Activated CD8-positive, alpha-beta memory T cell treated with anti-CD3 and anti-CD28 coated beads for 4 hours (primary cell): Measurements from ENCODE around the gene FAF1.
"Not testable (repeated sequence)": the region's sequence is repeated elsewhere in the genome, so short reads cannot be mapped to it uniquely, and the experiment has no call there.

Experiments used
- DNase-seq, 2 donors: peaks; one replicate each; pipeline ENCODE4 v3.0.0-alpha.2; 2020; ENCODE audit warnings: low read depth in 2 of 2

Gene FAF1

GRCh38 chr1:50959913-50960844 lies at the start of gene FAF1:
Gene FAF1 (minus strand): TSS chr1:50960267. CDS start chr1:50959811, 456 bp downstream.
- peak; percentile 93 to 94 for DNase-seq

DNA sequence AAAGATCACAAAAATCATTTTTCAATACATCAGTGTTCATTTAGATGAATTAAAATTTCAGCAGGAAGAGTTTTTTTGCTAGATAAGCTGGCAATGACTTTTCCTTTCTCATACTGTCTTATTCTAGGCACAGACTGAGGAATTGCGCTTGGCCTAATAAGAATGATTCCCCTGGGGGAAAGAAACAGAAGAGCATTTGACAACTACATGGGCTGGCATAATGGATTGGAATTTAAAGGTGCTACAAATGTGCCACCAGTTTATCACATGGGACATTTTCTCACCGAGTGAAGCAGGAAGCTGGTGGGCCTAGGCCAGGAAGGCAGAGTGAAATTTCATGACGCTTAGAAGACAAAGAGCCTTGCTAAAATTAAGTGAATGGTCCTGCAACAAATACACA lies 49.3 kb upstream of the FAF1 start:
- DNase-seq = no peak

- DNase-seq = not testable (repeated sequence)
Observed at GRCh38 chr1:51005549-51005948, 45.5 kb upstream of the FAF1 start.

- no peak for DNase-seq
Observed at GRCh38 chr1:51002516-51002915, 42.4 kb upstream of the FAF1 start.

- no peak for DNase-seq
Observed at GRCh38 chr1:51000651-51001050, 40.6 kb upstream of the FAF1 start.

- DNase-seq = no peak
Observed at GRCh38 chr1:51000160-51000559, 40.1 kb upstream of the FAF1 start.

GRCh38 chr1:50999375-50999774 lies 39.3 kb upstream of the FAF1 start:
- DNase-seq = not testable (repeated sequence)

GRCh38 chr1:50996083-50996482 lies 36.0 kb upstream of the FAF1 start:
- DNase-seq = no peak

DNA sequence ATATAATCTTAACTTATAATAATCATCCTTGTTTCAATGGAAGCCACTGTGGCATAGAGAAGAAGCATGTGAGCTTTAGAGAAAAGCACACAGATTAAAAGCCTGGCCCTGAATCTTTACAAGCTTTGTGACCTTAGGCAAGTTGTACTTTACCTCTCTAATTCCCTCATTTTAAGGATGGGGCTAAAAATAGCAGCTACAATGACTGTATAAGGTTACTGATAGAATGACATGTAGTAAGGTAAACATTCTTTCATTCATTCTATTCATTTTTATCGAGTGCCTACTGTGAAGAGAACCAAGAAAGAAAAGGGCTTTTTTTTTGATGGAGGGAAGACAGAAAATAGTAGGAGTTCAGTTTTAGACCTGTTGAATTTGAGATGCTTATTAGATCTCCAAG lies 35.6 kb upstream of the FAF1 start:
- DNase-seq = no peak

GRCh38 chr1:50994997-50995396 lies 34.9 kb upstream of the FAF1 start:
- no peak for DNase-seq

DNA sequence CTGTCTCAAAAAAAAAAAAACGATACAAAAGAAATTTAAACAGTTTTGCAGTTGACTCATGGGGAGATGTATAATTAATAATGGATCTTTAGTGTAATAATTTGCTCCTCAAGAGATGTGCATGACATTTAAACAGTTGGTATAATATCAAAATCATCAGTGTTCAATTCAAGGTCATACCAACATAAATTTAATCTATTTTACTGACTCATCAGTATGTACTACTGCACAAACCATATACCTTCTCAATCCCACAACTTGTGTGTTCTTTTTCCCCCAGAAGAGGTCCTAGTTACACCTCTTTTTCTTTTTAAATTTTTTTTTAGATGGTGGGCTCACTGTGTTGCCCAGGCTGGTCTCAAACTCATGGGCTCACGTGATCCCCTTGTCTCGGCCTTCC lies 33.6 kb upstream of the FAF1 start:
- DNase-seq = no peak

DNA sequence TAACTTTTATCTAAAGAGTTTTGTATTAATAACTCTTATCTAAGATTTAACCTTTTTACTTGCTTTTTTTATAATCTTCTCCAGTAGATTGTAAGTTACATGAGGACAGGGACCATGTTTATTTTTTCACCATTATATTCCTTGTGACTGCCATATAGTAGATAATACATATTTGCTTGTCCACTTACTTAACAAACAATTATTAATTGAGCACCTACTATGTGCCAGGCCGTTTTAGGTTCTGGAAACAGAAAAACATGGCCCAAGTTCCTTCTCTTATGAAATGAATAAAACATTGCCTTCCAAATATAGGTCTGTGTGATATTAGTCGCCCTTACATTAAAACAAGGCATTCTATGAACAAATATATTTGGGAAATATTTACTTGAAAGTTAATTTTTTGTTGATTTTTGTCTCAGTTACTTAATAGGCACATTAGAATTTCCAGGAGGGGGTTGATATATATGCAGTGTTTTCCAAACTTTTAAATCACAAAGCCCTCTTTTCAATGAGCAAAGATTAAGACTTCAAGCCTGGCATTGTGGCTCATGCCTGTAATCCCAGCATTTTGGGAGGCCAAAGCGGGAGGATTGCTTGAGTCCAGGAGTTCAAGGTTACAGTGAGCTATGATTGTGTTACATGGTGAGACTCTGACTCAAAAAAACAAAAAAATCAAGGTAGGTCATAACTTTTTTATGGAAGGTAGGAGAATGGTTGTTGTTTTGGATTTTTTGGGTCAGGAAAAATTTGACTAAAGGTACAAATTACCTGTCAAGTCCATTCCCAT lies 32.7 kb upstream of the FAF1 start:
- no peak for DNase-seq

- no peak for DNase-seq
Observed at GRCh38 chr1:50989694-50990093, 29.6 kb upstream of the FAF1 start.

DNA sequence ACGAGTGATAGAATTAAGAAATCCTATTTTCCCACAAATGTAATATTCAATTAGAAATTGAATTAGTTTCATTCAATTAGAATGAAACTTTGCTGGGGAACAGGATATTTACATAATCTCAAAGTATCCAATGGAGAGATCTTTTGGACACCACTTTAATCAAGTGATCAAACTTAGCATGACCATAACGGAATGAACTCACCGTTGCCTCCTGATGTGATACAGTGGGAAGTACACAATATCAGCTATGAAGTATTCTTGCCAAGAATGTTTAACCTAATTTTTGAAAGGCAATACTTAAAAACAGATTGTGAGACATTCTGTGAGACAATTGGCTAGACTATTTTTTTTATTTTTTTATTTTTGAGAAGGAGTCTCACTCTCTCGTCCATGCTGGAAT lies 26.6 kb upstream of the FAF1 start:
- DNase-seq = no peak

- DNase-seq = no peak
Observed at GRCh38 chr1:50985094-50985493, 25.0 kb upstream of the FAF1 start.

GRCh38 chr1:50983219-50983802 lies 23.2 kb upstream of the FAF1 start:
- DNase-seq = no peak

- no peak for DNase-seq
Observed at GRCh38 chr1:50982611-50983010, 22.5 kb upstream of the FAF1 start.

DNA sequence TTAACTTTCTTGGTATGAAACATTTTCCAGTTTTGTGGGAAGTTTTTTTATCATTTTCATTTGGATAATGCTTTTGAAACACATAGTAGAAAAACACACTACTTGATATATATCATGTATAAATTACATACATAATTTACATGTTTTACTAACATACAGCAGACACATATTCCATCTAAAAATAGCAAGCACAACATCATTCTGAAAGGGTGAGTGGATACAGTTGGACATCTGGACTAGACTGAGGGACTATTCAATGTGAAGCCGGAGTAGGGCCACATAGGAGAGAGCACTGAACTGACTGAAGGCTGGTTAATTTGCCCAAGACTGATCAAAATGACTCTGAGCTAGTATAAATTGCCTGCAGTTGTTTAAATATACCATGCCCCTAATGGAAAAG lies 21.7 kb upstream of the FAF1 start:
- no peak for DNase-seq

DNA sequence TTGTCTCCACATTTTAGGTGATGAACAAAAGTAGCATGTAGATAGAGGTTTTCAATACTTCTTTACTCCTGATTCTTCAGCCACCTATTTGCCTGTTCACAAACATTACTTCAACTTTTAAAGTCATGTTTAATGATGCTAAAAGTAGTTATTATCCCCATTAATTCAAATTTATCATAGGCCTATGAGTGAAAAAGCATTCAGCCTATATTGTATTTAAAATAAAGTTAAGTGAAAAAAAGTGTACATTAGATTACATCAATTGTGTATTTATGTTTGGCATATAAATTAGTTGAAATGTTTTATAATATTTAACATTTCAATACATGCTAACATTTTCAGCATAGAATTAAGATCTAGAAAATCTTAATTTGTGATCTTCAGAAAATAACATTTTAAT lies 20.4 kb upstream of the FAF1 start:
- DNase-seq = no peak

DNA sequence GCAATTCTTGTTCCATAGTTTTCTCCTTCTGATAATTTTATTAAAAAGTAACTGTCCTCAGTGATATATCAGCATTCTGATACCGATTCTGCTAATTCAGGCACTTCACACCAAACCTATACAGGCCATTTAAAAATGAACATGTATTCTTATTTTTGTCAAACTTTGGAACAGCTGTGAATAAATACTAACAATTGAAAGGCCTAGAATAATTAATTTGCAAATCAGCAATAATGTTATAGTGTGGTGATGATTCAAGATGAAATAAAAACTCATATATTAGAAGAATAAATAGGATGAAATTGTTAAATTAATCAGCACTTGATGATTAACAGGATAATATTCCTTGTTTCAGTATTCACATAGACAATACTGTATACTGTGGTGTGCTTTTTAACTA lies 19.9 kb upstream of the FAF1 start:
- no peak for DNase-seq

DNA sequence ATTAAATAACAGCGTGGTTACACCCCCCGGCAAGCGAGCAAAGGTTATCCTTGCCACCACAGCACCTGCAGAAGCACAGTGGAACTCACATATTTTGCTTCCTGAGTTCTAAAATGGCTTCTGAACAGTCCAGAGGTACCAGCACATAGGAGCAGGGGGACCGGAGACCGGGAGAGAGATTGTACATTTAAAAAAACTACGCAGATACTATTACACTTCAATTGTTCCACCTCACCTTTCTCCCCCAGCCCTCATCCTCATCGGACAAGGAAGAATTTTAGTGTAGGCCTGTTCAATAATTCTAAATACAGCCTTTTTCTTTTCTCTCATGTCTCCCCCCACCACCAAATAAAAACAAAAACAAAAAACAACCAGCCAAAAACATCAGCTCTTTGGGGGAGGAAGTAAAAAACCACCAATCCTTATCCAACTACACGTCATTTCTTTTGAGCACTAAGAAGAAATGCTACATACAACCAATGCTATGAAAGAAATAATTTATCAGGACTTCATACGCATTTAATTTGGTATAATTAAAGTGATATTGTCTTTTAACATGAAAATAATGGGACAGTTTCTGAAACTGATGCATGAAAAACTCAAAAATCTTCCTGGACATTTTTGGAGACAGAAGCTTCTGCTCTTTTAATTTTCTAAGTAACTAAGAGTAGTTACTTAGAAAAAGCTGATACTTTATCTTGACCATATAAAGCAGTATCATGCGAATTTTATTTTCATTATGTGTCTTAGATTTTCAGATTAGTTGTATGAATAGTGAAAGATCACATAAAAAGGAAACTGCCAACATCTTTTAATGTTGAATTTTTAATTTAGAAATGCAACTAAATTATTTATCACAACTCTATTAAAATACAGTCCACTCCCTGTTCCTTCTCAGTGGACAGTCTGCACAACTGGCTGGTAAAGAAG lies 19.1 kb upstream of the FAF1 start:
- DNase-seq = no peak
